Neural cell (in vitro differentiated cells): Measurements from ENCODE around the gene SUSD4. TPM values are rescaled to one million over a fixed set of nuclear protein-coding genes. Genes with fewer than 3 reads are reported as not detected.

Source experiments
- H2AFZ ChIP-seq: fragments of 200-600, 300-800 bp; sonication (generic), shearing (Covaris generic); 2 replicates; pipeline ENCODE4 v1.6.0; 2014; ENCODE audit warnings: low read depth, mild to moderate bottlenecking, antibody characterized with exemption, low read length, moderate library complexity
- H3F3A ChIP-seq: fragments of 200-600 bp; shearing (Covaris generic); 2 replicates; pipeline ENCODE4 v1.6.1; 2016; ENCODE audit warnings: mild to moderate bottlenecking, moderate library complexity, mixed read lengths, antibody characterized with exemption, low read length; ENCODE audit not compliant: insufficient read depth, poor library complexity, severe bottlenecking
- H3K27ac ChIP-seq: fragments of 200-600, 300-800 bp; sonication (generic), shearing (Covaris generic); 2 replicates; pipeline ENCODE4 v1.5.1; 2014; ENCODE audit warnings: mild to moderate bottlenecking, low read length, moderate library complexity
- H3K27me3 ChIP-seq: fragments of 300-800, 200-600 bp; sonication (generic), shearing (Covaris generic); 2 replicates; pipeline ENCODE4 v1.6.0; 2014; ENCODE audit warnings: mild to moderate bottlenecking, low read depth, low read length, moderate library complexity; ENCODE audit not compliant: insufficient read depth
- H3K36me3 ChIP-seq: fragments of 300-800, 200-600 bp; sonication (generic), shearing (Covaris generic); 2 replicates; pipeline ENCODE4 v1.5.1; 2014; ENCODE audit warnings: mild to moderate bottlenecking, antibody characterized with exemption, low read length, moderate library complexity; ENCODE audit not compliant: insufficient read depth
- H3K4me2 ChIP-seq: fragments of 300-800, 200-600 bp; sonication (generic), shearing (Covaris generic); 2 replicates; pipeline ENCODE4 v1.6.0; 2014; ENCODE audit warnings: mild to moderate bottlenecking, low read length
- H3K4me3 ChIP-seq: fragments of 300-800, 200-600 bp; sonication (generic), shearing (Covaris generic); 2 replicates; pipeline ENCODE4 v1.5.1; 2014; ENCODE audit warnings: mild to moderate bottlenecking, low read length, moderate library complexity
- H3K79me2 ChIP-seq: fragments of 200-600 bp; shearing (Covaris generic); replicated peaks from 2 replicates; pipeline ENCODE4 v1.6.0; 2014; ENCODE audit warnings: mild to moderate bottlenecking, low read length, moderate library complexity; ENCODE audit not compliant: insufficient read depth
- H3K9ac ChIP-seq: fragments of 300-800, 200-600 bp; sonication (generic), shearing (Covaris generic); 2 replicates; pipeline ENCODE4 v1.6.1; 2016; ENCODE audit warnings: mild to moderate bottlenecking, low read length, mixed read lengths
- H3K9me2 ChIP-seq: fragments of 200-600 bp; shearing (Covaris generic); 2 replicates; pipeline ENCODE4 v1.6.1; 2016; ENCODE audit warnings: mild to moderate bottlenecking, low read length, mixed read lengths; ENCODE audit not compliant: insufficient read depth
- H3K9me3 ChIP-seq: fragments of 200-600, 300-800 bp; sonication (generic), shearing (Covaris generic); 2 replicates; pipeline ENCODE4 v1.6.1; 2016; ENCODE audit warnings: mild to moderate bottlenecking, mixed run types, low read length, moderate library complexity, mixed read lengths
- H4K20me1 ChIP-seq: fragments of 200-600 bp; shearing (Covaris generic); 2 replicates; pipeline ENCODE4 v1.6.1; 2016; ENCODE audit warnings: mild to moderate bottlenecking, mixed run types; ENCODE audit not compliant: insufficient read depth
- CTCF ChIP-seq: fragments of 450-650 bp; IDR thresholded peaks from 2 replicates; pipeline ENCODE4 v1.5.1; 2014; ENCODE audit warnings: antibody characterized with exemption, mild to moderate bottlenecking, moderate library complexity; ENCODE audit not compliant: poor library complexity, severe bottlenecking
- EP300 ChIP-seq: fragments of 450-650 bp; conservative IDR thresholded peaks from 2 replicates; pipeline ENCODE4 v1.6.1; 2014; ENCODE audit warnings: antibody characterized with exemption, mild to moderate bottlenecking, moderate library complexity; ENCODE audit not compliant: poor library complexity, severe bottlenecking
- EZH2 ChIP-seq: fragments of 200-600, 300-800 bp; shearing (Covaris generic), sonication (generic); IDR thresholded peaks from 2 replicates; pipeline ENCODE4 v1.6.1; 2014; ENCODE audit warnings: antibody characterized with exemption, low read length, borderline replicate concordance, mild to moderate bottlenecking; ENCODE audit not compliant: insufficient read depth, poor library complexity, severe bottlenecking
- MXI1 ChIP-seq: fragments of 450-650 bp; conservative IDR thresholded peaks from 2 replicates; pipeline ENCODE4 v1.6.1; 2014; ENCODE audit warnings: antibody characterized with exemption, mild to moderate bottlenecking; ENCODE audit not compliant: poor library complexity, severe bottlenecking
- POLR2AphosphoS5 ChIP-seq: IDR thresholded peaks from 2 replicates; pipeline ENCODE4 v1.6.1; 2012
- RAD21 ChIP-seq: fragments of 450-650 bp; conservative IDR thresholded peaks from 2 replicates; pipeline ENCODE4 v1.6.1; 2014; ENCODE audit warnings: antibody characterized with exemption, mild to moderate bottlenecking, moderate library complexity
- REST ChIP-seq: IDR thresholded peaks from 2 replicates; pipeline ENCODE4 v1.6.1; 2012; ENCODE audit warnings: borderline replicate concordance
- SMC3 ChIP-seq: fragments of 450-650 bp; conservative IDR thresholded peaks from 2 replicates; pipeline ENCODE4 v1.6.1; 2014; ENCODE audit warnings: antibody characterized with exemption, mild to moderate bottlenecking, moderate library complexity; ENCODE audit not compliant: poor library complexity
- TAF1 ChIP-seq: IDR thresholded peaks from 2 replicates; pipeline ENCODE4 v1.6.1; 2012; ENCODE audit warnings: low read depth
- polyA plus RNA-seq: library from polyadenylated mRNA; depleted of rRNA; stranded (reverse); fragments of >200 nt; gene quantifications from 2 replicates; pipeline ENCODE4 v1.2.3, GENCODE V29; 2014

SUSD4 gene
- polyA plus RNA-seq, 1 donor from 2014 or later: 31.5 TPM

GRCh38 chr1:223210788-223211120 is 153.2 kb downstream of the SUSD4 start:
- H4K20me1 ChIP-seq: no peaks in the 10 kb centered on the region
- no peaks in the 10 kb centered on the region for H3F3A ChIP-seq
- H3K9me2 ChIP-seq: no peaks in the 10 kb centered on the region
- H3K4me3 ChIP-seq: no peak overlapping the region
- no peak overlapping the region for H3K27ac ChIP-seq
- no peak overlapping the region for H2AFZ ChIP-seq
- no peaks in the 10 kb centered on the region for H3K9me3 ChIP-seq
- no peaks in the 10 kb centered on the region for H3K36me3 ChIP-seq
- H3K79me2 ChIP-seq: no peaks in the 10 kb centered on the region
- TF ChIP-seq SMC3 (no peak), TAF1 (no peak), REST (no peak)
- no peak overlapping the region for H3K9ac ChIP-seq
- no peaks in the 10 kb centered on the region for H3K27me3 ChIP-seq
- no peak overlapping the region for H3K4me2 ChIP-seq

- Histone ChIP-seq H2AFZ (no peak overlapping the region), H3K4me2 (no peak overlapping the region)
- TF ChIP-seq MXI1 (no peak), EZH2 (no peak), SMC3 (no peak), REST (no peak), EP300 (no peak), POLR2AphosphoS5 (no peak), RAD21 (no peak), TAF1 (no peak), CTCF (no peak)
These were observed 153.8 kb downstream of the SUSD4 start for GRCh38 chr1:223209992-223210787.

More at GRCh38 chr1:223209992-223210787, 153.8 kb downstream of the SUSD4 start:
- no peaks in the 10 kb centered on the region for H3K36me3 ChIP-seq
- no peaks in the 10 kb centered on the region for H3K79me2 ChIP-seq
- no peaks in the 10 kb centered on the region for H4K20me1 ChIP-seq
- H3K27me3 ChIP-seq: no peaks in the 10 kb centered on the region
- no peaks in the 10 kb centered on the region for H3F3A ChIP-seq
- H3K27ac ChIP-seq: no peak overlapping the region
- no peaks in the 10 kb centered on the region for H3K9me3 ChIP-seq
- no peak overlapping the region for H3K9ac ChIP-seq
- no peak overlapping the region for H3K4me3 ChIP-seq
- H3K9me2 ChIP-seq: no peaks in the 10 kb centered on the region
